ENCODE data around the gene RHBDF2.

Gene RHBDF2

GRCh38 chr17:76501018-76501826, at the start of gene RHBDF2:
TSS of gene RHBDF2 (minus strand) at chr17:76501423. CDS start at chr17:76481524, 19,899 bp downstream.
- peak; percentile 59 for DNase-seq

GRCh38 chr17:76549539-76549938, 48.3 kb upstream of the RHBDF2 start:
- no peak for DNase-seq

GRCh38 chr17:76549215-76549518, 47.9 kb upstream of the RHBDF2 start:
- DNase-seq = no peak

- DNase-seq = no peak
These were observed 47.4 kb upstream of the RHBDF2 start for GRCh38 chr17:76548378-76549214.

DNA sequence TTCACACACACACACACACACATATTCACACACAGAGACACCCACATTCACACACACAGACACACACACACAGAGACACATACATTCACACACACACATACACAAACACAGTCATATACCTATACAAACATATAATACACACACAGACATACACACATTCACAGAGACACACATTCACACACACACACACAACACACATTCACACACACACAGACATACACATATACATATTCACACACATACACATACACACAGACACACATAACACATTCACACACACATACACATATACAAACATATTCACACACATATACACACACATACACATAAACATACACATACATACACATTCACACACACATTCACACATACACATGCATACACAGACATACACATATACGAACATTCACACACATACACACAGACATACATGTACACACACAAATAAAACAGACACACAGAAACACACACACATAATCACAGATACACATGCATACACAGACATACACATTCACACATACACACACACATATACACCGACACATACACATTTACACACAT, 46.5 kb upstream of the RHBDF2 start:
- no peak for DNase-seq

GRCh38 chr17:76547183-76547641, 46.0 kb upstream of the RHBDF2 start:
- peak; percentile 73 for DNase-seq

- peak; percentile 95 for DNase-seq
These were observed 45.4 kb upstream of the RHBDF2 start for GRCh38 chr17:76546556-76547182.

- no peak for DNase-seq
These were observed 44.8 kb upstream of the RHBDF2 start for GRCh38 chr17:76545918-76546555.

GRCh38 chr17:76544546-76545365, 43.5 kb upstream of the RHBDF2 start:
- DNase-seq = no peak

DNA sequence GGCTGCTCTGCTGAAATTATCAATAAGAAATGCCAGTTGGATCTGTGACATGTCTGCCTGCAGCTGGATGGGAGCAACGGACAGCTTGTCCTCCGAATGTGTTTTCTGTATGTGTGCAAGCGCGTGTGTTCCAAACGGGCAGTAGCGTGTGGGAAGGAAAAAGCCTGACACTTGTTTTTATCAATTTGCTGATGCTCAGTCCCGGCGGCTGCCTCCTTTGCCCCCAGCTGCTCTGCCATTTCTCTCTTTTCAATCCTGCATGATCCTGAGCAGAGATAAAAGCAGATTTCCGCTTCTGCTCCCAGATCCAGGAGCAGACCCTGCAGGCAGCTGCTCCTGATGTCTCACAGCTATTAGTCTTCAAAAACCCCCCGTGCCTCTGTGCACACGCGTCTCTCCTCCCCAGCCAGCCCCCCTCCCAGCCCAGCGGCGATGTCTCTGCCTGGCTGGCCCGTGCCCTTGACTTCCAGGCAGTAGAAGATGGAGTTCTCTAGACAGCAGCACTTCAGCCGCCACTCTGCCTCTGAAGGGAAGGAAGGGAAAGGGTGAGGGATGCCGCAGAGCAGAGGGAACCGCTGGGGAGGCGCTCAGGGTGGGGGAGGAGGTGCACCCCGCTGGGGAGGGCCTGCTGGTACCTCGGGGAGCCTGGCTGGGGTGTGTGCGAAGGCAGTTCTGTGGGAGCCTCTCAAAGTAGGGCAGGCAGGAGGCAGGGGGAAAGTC, 42.8 kb upstream of the RHBDF2 start:
- DNase-seq = no peak

GRCh38 chr17:76543482-76543825, 42.2 kb upstream of the RHBDF2 start:
- no peak for DNase-seq

DNA sequence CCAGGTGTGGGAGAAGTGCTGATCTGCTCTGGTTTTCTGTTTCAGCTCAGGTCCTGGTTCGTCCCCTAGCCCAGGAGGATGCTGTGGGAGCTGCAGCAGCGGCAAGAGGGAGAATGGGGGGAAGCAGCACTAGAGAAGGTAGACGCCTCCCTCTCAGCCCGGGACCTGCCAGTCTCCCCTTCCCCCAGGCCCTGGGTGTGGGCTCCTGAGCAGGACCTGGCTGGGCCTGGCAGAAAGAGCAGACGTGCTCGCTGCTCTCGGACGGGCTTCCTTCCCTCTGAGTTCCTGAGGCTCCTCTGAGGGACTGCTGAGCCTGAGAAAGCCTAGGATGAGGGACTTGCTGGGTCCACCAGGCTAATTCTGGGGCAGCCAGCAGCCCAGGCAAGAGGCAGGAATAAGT, 41.8 kb upstream of the RHBDF2 start:
- DNase-seq = no peak

GRCh38 chr17:76542566-76542971, 41.3 kb upstream of the RHBDF2 start:
- no peak for DNase-seq

GRCh38 chr17:76541739-76542454, 40.7 kb upstream of the RHBDF2 start:
- DNase-seq = no peak

- DNase-seq = peak; percentile 93
These were observed 39.4 kb upstream of the RHBDF2 start for GRCh38 chr17:76540381-76541300.

DNA sequence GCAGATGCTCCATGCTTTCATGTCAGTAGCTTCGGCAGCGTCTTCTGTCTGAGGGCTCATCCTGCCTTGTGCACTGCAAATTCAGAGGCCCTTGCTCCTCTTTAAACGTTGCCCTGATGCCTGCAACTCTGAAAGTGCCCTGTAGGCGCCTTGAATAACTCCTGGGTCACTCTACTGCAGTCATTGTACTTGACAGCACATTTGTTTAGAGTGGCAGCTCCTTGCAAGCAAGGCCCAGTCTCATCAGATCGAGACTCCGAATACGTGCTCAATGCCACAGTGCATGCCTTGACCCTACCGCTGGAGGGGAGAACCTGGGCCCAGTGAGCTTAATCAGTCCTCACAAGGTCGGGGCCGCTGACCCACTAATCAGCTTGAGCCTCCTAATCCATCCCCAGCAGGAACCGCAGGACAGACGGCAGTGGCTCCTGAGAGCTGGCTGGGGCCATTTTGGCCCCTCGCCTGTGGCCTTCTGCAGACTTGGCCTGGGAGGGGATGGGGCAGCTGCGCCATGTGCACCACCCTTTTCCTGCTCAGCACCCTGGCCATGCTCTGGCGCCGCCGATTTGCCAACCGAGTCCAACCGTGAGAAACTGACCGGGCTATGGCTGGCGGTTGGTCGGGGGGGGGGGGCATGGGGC, 38.5 kb upstream of the RHBDF2 start, which contains the start of gene PRCD:
Gene PRCD, plus strand, starts transcription at position 414 of the 641 bp plus-strand sequence. Its CDS starts 98 bp downstream, at position 512.
- DNase-seq = no peak

DNA sequence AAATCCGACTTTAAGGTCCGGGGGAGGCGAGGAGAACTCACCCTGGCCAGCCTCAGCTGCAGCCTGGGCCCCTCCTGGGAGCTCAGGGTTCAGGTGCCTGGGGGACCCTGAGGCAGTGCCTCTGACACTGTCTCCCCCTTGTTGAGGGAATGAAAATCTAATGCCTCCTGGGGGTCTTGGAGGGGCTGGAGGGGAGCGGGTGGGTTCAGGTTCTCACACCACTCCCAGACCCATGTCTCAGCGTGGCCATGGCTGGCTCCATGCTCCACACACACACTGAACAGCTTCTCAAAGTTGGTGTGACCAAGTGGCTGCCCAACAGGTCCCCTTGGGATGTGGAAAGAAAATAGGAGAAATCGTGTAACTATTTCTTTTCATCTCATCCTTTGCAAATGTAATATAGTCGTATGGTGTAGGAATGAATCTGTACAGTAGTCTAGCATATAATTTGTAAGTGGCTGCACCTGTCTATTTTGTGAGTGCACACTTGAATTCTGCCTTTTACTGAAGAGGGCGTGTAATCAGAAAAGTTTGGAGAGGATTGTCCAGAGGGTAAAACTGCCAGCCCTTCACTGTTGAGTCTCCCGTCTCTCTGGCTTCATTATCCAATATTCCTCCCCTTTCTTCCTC, 37.8 kb upstream of the RHBDF2 start:
- DNase-seq = no peak

- DNase-seq = no peak
These were observed 37.2 kb upstream of the RHBDF2 start for GRCh38 chr17:76538281-76538931.
